ENCODE data around the gene ALPP. TPM values are rescaled to one million over a fixed set of nuclear protein-coding genes. Genes with fewer than 3 reads are reported as not detected.

The ALPP gene
- total RNA-seq, 1 experiment from 2014 or later = 0.20 TPM

- H4K5ac ChIP-seq (ENCODE audit: insufficient read length, low read depth, low read length) = no peak overlapping the region
- H2BK20ac ChIP-seq (ENCODE audit: low read depth, low read length, poor library complexity, severe bottlenecking) = no peak overlapping the region
- H2BK5ac ChIP-seq (ENCODE audit: insufficient read length, low read length) = no peak overlapping the region
- TF ChIP-seq CTCF (conservative IDR thresholded peaks at IDR 0.05) = no peak
- peaks cover 5 to 12% (median 9%) of the 10 kb centered on the region in 3 experiments; a peak in 6 of 7 replicates for H3K36me3 Mint-ChIP-seq (ENCODE audit: insufficient read depth in 1 of 3, low read depth in 3 of 3)
- peaks cover 12 to 22% of the 10 kb centered on the region in 2 experiments for H3K9me3 Mint-ChIP-seq
- H3K79me1 ChIP-seq (ENCODE audit: insufficient read depth, low read depth, low read length, poor library complexity, severe bottlenecking) = no peaks in the 10 kb centered on the region
- H3K27ac ChIP-seq (ENCODE audit: insufficient read length, low read depth, low read length) = no peak overlapping the region
- H4K91ac ChIP-seq (ENCODE audit: insufficient read length, low read depth, low read length) = no peak overlapping the region
- no peak overlapping the region for H4K8ac ChIP-seq (replicated peaks; ENCODE audit: insufficient read length, low read depth, low read length)
- no peak for DNase-seq
- no peaks in the 10 kb centered on the region for H3K79me2 ChIP-seq (ENCODE audit: insufficient read depth, low read length)
- no peaks in the 10 kb centered on the region for H3K4me1 ChIP-seq (ENCODE audit: insufficient read depth, low read length)
- no peaks in the 10 kb centered on the region for H3K23me2 ChIP-seq (ENCODE audit: insufficient read length, low read depth, low read length, poor library complexity, severe bottlenecking)
- no peak overlapping the region for H3K9ac ChIP-seq (ENCODE audit: extremely low read depth, insufficient read length, low read length)
- no peak overlapping the region for H2AFZ ChIP-seq (ENCODE audit: low read length)
- no peak overlapping the region for H3K4ac ChIP-seq (ENCODE audit: low read depth, low read length)
- no CpG with 5 or more reads among the region's 39 CpGs for WGBS (ENCODE audit: extremely low coverage, insufficient read length, low lambda C conversion rate)
- H2BK15ac ChIP-seq (ENCODE audit: low read depth, low read length) = no peak overlapping the region; the same call in 1 of the 2 replicates
- H3K23ac ChIP-seq (ENCODE audit: insufficient read length, low read depth, low read length) = no peak overlapping the region
- H4K20me1 ChIP-seq (ENCODE audit: control insufficient read depth, insufficient read depth, insufficient read length) = no peaks in the 10 kb centered on the region
- H2BK120ac ChIP-seq (ENCODE audit: low read depth, low read length, poor library complexity, severe bottlenecking) = no peak overlapping the region
- H3K9me3 ChIP-seq (ENCODE audit: control insufficient read depth, low read depth, low read length) = no peaks in the 10 kb centered on the region
- no peak overlapping the region for H3K4me3 Mint-ChIP-seq
- H3K4me1 Mint-ChIP-seq = no peaks in the 10 kb centered on the region
- H2BK12ac ChIP-seq (ENCODE audit: insufficient read length, low read depth, low read length) = no peak overlapping the region
- H3K27ac Mint-ChIP-seq = no peak overlapping the region
- peaks cover 12% of the 10 kb centered on the region for H3K27me3 Mint-ChIP-seq (ENCODE audit: low read depth)
- H3K56ac ChIP-seq (ENCODE audit: insufficient read length, low read depth, low read length) = no peak overlapping the region
- H3T11ph ChIP-seq (ENCODE audit: low read length) = no peak overlapping the region
- no peak overlapping the region for H3K18ac ChIP-seq (ENCODE audit: insufficient read length, low read depth, low read length)
- H2AK5ac ChIP-seq (ENCODE audit: insufficient read length, low read length) = no peak overlapping the region
- H3K27me3 ChIP-seq (ENCODE audit: insufficient read depth, low read length) = peaks cover 16% of the 10 kb centered on the region; the same call in 1 of the 2 replicates
- no peak overlapping the region; the same call in 1 of the 2 replicates for H3K14ac ChIP-seq (ENCODE audit: insufficient read depth, low read length)
- H3K4me2 ChIP-seq (ENCODE audit: insufficient read depth, insufficient read length, low read length) = peak overlapping the region; percentile 24
These were observed 25.9 kb upstream of the ALPP start for GRCh38 chr2:232352511-232353091.

Data from H9 (cell line).